K562 (cell line): ENCODE results near the gene SLC35G6. TPM values are rescaled to one million over a fixed set of nuclear protein-coding genes. Genes with fewer than 3 reads are reported as not detected.

Experiments used
- BCLAF1 ChIP-seq, 2 experiments: fragments of 450-650 bp in 1 of 2; IDR thresholded peaks; 2 replicates each; pipeline ENCODE4 v1.6.1; 2011 to 2017; ENCODE audit warnings: low read depth in 2 of 2, antibody characterized with exemption in 1 of 2, borderline replicate concordance in 1 of 2, low read length in 1 of 2, mild to moderate bottlenecking in 1 of 2, mixed read lengths in 1 of 2; ENCODE audit not compliant: control insufficient read depth in 1 of 2
- HNRNPLL ChIP-seq: fragments of 200-400 bp; formaldehyde crosslinking; IDR thresholded peaks from 2 replicates; pipeline ENCODE4 v1.6.1; 2017; ENCODE audit warnings: low read length, low read depth, mild to moderate bottlenecking; ENCODE audit not compliant: poor library complexity, severe bottlenecking
- ILF3 ChIP-seq: fragments of 450-650 bp; IDR thresholded peaks from 2 replicates; pipeline ENCODE4 v1.6.1; 2018; ENCODE audit warnings: antibody characterized with exemption, mild to moderate bottlenecking, moderate library complexity, borderline replicate concordance
- PKNOX1 ChIP-seq: fragments of 450-650 bp; IDR thresholded peaks from 2 replicates; pipeline ENCODE4 v1.6.1; 2016
- ZNF121 ChIP-seq: sonication (generic); formaldehyde crosslinking; conservative IDR thresholded peaks from 2 replicates; pipeline ENCODE4 v1.8.0; 2022; ENCODE audit warnings: missing genetic modification reagents
- ZNF239 ChIP-seq: fragments of 250-450 bp; sonication (Bioruptor Pico); IDR thresholded peaks from 2 replicates; pipeline ENCODE4 v1.4.0; 2020; ENCODE audit warnings: mild to moderate bottlenecking
- polyA plus RNA-seq, 8 experiments: library from polyadenylated mRNA; depleted of rRNA in 4 of 8; stranded (reverse) in 5 of 8; unstranded in 3 of 8; fragments of >200 nt; fragmentation: Nextera tagmentation in 2 of 8; fragmentation: Illumina TruSeq in 1 of 8; extraction: Ambion mirVana in 2 of 8; extraction: Trizol in 1 of 8; gene quantifications; 2 replicates each; pipeline versions ENCODE4 v1.2.1 to v1.2.3, GENCODE V29; 2011 to 2014; ENCODE audit warnings: inconsistent platforms in 1 of 8, missing spikeins in 1 of 8
- total RNA-seq, 7 experiments: library from RNA; depleted of rRNA in 6 of 7; stranded (reverse); fragments of >200 nt in 6 of 7; fragmentation: Illumina TruSeq in 2 of 7; extraction: Trizol in 2 of 7; gene quantifications; 2 replicates each; pipeline versions ENCODE4 v1.2.1 to v1.2.3, GENCODE V29; 2011 to 2021; ENCODE audit warnings: low replicate concordance in 1 of 7
- TF ChIP-seq, protein P1 (sequence below): fragments of 250-450 bp; sonication (Bioruptor Pico); IDR thresholded peaks from 2 replicates; pipeline ENCODE4 v1.8.0; 2021; ENCODE audit warnings: moderate library complexity, mild to moderate bottlenecking, inconsistent platforms
- TF ChIP-seq, protein P2 (sequence below): fragments of 450-650 bp; conservative IDR thresholded peaks from 2 replicates; pipeline ENCODE4 v1.6.1; 2016; ENCODE audit warnings: missing genetic modification characterization, low read depth, mild to moderate bottlenecking, missing compliant biosample characterization, moderate library complexity
- TF ChIP-seq, protein P3 (sequence below): fragments of 450-650 bp; IDR thresholded peaks from 2 replicates; pipeline ENCODE4 v1.7.1; 2018; ENCODE audit warnings: mild to moderate bottlenecking, low read depth; ENCODE audit not compliant: partially characterized antibody
- TF ChIP-seq, protein P4 (sequence below): fragments of 250-450 bp; sonication (Bioruptor Pico); IDR thresholded peaks from 2 replicates; pipeline ENCODE4 v1.4.0; 2020; ENCODE audit warnings: mild to moderate bottlenecking, moderate library complexity, borderline replicate concordance

SLC35G6 gene
- total and polyA plus RNA-seq, 9 of the 15 experiments (the other 6 are each of a cell fraction or from before 2014, with no cell fraction given) = not detected

- TF ChIP-seq, protein P1, sequence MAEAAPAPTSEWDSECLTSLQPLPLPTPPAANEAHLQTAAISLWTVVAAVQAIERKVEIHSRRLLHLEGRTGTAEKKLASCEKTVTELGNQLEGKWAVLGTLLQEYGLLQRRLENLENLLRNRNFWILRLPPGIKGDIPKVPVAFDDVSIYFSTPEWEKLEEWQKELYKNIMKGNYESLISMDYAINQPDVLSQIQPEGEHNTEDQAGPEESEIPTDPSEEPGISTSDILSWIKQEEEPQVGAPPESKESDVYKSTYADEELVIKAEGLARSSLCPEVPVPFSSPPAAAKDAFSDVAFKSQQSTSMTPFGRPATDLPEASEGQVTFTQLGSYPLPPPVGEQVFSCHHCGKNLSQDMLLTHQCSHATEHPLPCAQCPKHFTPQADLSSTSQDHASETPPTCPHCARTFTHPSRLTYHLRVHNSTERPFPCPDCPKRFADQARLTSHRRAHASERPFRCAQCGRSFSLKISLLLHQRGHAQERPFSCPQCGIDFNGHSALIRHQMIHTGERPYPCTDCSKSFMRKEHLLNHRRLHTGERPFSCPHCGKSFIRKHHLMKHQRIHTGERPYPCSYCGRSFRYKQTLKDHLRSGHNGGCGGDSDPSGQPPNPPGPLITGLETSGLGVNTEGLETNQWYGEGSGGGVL (CRISPR knock-in tag) = no peak
- TF ChIP-seq, protein P2, sequence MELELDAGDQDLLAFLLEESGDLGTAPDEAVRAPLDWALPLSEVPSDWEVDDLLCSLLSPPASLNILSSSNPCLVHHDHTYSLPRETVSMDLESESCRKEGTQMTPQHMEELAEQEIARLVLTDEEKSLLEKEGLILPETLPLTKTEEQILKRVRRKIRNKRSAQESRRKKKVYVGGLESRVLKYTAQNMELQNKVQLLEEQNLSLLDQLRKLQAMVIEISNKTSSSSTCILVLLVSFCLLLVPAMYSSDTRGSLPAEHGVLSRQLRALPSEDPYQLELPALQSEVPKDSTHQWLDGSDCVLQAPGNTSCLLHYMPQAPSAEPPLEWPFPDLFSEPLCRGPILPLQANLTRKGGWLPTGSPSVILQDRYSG = no peak
- peak; percentile 82 for TF ChIP-seq PKNOX1
- no peak for TF ChIP-seq ZNF239 (CRISPR knock-in tag)
- TF ChIP-seq BCLAF1 (IDR thresholded peaks at IDR 0.05; ENCODE audit: borderline replicate concordance in 1 of 2, control insufficient read depth in 1 of 2, low read depth in 2 of 2, low read length in 1 of 2) = peak in 1 of 2 experiments; percentile 90; a peak in 2 of 4 replicates
- TF ChIP-seq ZNF121 (CRISPR knock-in tag) = no peak
- TF ChIP-seq, protein P3, sequence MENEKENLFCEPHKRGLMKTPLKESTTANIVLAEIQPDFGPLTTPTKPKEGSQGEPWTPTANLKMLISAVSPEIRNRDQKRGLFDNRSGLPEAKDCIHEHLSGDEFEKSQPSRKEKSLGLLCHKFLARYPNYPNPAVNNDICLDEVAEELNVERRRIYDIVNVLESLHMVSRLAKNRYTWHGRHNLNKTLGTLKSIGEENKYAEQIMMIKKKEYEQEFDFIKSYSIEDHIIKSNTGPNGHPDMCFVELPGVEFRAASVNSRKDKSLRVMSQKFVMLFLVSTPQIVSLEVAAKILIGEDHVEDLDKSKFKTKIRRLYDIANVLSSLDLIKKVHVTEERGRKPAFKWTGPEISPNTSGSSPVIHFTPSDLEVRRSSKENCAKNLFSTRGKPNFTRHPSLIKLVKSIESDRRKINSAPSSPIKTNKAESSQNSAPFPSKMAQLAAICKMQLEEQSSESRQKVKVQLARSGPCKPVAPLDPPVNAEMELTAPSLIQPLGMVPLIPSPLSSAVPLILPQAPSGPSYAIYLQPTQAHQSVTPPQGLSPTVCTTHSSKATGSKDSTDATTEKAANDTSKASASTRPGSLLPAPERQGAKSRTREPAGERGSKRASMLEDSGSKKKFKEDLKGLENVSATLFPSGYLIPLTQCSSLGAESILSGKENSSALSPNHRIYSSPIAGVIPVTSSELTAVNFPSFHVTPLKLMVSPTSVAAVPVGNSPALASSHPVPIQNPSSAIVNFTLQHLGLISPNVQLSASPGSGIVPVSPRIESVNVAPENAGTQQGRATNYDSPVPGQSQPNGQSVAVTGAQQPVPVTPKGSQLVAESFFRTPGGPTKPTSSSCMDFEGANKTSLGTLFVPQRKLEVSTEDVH = peak; percentile 50
- TF ChIP-seq HNRNPLL = peak; percentile 69
- TF ChIP-seq, protein P4, sequence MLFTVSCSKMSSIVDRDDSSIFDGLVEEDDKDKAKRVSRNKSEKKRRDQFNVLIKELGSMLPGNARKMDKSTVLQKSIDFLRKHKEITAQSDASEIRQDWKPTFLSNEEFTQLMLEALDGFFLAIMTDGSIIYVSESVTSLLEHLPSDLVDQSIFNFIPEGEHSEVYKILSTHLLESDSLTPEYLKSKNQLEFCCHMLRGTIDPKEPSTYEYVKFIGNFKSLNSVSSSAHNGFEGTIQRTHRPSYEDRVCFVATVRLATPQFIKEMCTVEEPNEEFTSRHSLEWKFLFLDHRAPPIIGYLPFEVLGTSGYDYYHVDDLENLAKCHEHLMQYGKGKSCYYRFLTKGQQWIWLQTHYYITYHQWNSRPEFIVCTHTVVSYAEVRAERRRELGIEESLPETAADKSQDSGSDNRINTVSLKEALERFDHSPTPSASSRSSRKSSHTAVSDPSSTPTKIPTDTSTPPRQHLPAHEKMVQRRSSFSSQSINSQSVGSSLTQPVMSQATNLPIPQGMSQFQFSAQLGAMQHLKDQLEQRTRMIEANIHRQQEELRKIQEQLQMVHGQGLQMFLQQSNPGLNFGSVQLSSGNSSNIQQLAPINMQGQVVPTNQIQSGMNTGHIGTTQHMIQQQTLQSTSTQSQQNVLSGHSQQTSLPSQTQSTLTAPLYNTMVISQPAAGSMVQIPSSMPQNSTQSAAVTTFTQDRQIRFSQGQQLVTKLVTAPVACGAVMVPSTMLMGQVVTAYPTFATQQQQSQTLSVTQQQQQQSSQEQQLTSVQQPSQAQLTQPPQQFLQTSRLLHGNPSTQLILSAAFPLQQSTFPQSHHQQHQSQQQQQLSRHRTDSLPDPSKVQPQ = no peak
- peak; percentile 92; the same call in 1 of the 2 replicates for TF ChIP-seq ILF3
Measured at GRCh38 chr17:7484067-7484918, 3.0 kb downstream of the SLC35G6 start, which contains the start of gene POLR2A (continued).
